ENCODE results near the gene FSD1.
A peak's percentile ranks its signal among the peaks of the same experiment; 100 is the strongest.

The FSD1 gene

GRCh38 chr19:4362101-4362828, 57.9 kb downstream of the FSD1 start:
- DNase-seq (ENCODE audit: low read depth in 1 of 2, low spot score in 1 of 2): no peak

DNA sequence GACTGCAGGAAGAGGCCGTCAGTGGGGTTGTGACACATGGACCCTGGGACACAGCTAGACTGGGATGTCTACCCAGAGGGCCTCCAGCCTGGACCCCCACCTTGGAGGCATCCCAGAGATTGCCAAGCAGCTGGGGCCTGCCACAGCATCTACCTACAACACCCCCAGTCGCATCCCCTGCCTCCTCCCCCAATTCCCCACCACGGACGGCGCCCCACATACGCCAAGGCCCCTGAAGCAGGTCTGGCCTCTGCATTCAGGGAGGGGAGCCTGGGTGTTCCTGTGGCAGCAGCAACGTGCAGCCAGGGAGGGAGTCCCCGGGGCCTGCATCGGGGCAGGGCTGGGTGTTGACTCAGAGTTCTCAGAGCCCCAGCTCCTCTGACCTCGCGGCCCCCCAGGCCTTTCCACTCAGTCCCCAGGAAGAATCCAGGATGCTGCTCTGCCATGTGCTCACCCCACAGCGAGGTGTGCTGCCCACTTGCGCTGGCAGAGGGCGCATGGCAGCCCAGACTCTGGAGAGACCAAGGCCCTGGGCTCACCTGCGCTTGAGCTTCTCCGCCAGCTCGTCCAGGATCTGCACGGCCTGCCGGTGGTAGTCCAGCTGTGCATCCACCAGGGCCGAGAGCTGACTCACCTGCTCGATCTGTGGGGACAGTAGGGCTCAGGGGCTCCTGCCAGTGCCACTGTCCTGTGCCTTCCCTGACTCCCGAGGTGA, 58.6 kb downstream of the FSD1 start:
- DNase-seq (ENCODE audit: low read depth in 1 of 2, low spot score in 1 of 2): no peak

DNA sequence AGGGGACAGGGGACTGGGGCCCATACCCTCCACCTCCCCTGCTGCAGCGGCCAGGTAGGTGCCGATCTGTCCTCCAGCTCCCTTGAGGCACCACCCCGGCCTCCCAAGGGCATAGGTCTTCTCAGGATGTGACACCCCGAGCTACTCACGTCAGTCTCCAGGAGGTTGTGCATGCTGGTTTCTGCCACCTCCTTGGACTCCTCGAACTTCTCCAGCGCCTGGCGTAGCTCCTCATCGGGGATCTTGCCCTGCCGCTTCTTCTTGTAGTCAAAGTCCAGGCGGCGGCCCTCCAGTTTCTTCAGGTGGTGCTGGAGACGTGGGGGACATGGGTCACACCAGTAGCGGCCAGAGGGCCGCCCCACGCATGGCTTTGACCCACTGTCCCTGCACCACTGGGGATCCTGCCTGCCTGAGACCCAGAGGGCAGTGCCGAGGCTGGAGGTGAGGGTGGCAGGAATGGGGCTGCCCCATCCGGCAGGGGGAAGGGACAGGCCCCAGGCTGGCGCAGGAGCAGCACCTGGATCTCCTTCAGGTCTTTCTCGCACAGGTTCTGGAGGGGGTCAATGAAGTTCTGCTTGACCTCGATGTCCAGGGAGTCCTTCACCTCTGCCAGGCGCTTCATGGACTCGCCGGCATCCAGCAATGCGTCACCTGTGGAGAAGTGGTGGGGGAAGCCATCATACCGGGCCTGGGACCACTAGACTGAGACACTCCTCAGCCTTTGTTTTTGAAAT, 59.3 kb downstream of the FSD1 start:
- no peak for DNase-seq (ENCODE audit: low read depth in 1 of 2, low spot score in 1 of 2)

GRCh38 chr19:4365341-4365740, 60.9 kb downstream of the FSD1 start:
- DNase-seq (ENCODE audit: low read depth in 1 of 2, low spot score in 1 of 2): no peak

- no peak for DNase-seq (ENCODE audit: low read depth in 1 of 2, low spot score in 1 of 2)
Observed at GRCh38 chr19:4365791-4366665, 61.6 kb downstream of the FSD1 start.

DNA sequence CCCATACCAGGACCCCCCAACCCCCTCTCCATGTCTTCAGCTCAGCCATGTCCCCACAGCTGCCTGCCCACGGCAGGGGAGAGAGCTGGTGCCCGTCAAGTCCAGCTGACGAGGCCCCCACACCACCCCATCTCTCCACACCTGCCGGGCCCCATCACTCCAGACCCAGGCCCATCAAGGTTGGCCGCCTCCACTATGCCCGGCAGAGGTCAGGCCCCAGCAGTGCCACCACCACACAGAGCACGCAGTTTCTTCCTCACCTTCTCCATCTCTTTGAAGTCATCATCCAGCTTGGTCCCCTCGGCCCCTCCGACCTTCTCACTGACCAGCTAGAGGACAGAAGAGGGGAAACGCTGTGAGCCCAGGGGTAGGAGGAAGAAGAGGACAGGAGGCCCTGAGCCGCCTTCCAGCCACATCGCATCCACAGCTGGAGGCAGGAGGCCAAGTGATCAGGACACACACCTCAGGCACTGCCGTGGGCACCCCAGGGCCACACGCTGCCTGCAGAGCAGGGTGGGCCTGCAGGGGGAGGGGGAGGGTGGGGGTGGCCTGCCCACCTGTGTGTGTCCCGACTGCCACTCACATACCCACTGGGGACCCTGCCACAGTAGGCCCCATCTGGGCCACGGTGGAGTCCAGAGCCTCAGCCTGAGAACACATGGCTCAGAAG, 62.4 kb downstream of the FSD1 start:
- no peak for DNase-seq (ENCODE audit: low read depth in 1 of 2, low spot score in 1 of 2)

GRCh38 chr19:4367336-4367723, 62.9 kb downstream of the FSD1 start:
- DNase-seq (ENCODE audit: low read depth in 1 of 2, low spot score in 1 of 2): no peak

GRCh38 chr19:4367781-4368127, 63.4 kb downstream of the FSD1 start:
- no peak for DNase-seq (ENCODE audit: low read depth in 1 of 2, low spot score in 1 of 2)

DNA sequence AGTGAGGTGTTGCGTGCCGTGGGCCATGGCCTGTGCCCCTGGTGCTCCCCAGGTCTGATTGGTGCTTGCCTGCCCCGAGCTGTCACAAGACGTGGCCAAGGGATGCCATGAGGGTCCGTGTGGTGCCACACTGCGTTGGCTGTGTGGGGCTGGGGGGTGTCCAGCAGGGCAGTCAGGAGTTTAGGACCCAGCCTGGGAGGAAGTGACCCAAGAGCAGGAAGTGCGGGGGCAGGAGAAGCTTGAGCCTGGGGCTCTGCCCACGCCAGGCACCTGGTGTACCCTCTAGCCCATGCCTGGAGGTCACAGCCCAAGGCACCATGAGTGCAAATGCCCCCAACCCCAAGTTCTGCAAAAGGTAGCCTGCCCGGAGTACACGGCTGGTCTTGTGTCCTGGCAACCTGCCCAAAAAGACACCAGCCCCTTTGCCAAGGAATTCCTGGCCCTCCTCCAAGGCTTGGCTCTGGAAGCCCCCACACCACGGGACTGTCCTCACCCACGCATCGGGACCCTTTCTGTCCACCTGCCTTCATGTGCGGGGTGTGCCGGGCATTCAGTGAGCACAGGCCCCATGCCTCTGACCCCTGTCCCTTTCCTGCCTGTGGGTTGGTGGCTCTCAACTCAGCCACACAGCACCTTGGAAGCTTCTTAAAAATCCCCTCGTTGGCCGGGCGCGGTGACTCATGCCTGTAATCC, 63.9 kb downstream of the FSD1 start:
- DNase-seq (ENCODE audit: low read depth in 1 of 2, low spot score in 1 of 2): no peak

DNA sequence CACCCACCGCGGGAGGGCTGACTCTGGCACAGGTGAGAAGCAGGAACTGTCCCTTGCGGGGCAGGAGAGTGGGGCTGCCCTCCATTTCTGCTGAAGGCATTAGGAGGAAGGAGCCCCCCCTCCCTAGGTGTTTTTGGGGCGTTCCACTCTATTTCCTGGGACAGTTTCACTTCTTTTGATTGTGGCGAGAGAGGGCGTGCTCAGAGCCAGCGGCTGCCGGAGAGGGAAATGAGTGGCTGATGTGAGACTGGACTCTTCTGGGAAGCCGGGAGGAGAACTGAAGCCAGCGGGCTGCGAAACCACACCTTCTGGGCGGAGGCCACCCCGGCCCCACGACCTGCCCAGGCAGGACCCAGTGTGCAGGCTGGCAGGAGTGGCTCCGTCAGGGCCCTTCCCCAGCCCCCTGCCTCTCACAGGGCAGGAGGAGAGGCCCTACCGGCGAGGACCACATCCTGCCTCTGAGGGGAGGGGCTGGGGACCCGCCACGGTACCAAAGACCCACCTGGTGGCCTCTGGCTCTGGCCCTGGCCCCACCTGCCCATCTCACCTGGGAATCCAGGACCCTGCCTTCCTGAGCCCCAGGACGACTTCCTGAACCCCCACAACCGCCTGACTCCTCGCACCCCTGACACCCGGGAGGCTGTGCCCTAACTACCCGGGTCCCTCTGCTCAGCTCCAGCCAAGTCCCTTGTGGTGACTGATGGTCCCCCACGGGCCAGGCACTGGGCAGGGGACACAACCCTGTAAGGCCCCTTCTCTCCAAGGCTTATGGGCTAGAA, 64.9 kb downstream of the FSD1 start:
- DNase-seq (ENCODE audit: low read depth in 1 of 2, low spot score in 1 of 2): peak; percentile 19 to 60

DNA sequence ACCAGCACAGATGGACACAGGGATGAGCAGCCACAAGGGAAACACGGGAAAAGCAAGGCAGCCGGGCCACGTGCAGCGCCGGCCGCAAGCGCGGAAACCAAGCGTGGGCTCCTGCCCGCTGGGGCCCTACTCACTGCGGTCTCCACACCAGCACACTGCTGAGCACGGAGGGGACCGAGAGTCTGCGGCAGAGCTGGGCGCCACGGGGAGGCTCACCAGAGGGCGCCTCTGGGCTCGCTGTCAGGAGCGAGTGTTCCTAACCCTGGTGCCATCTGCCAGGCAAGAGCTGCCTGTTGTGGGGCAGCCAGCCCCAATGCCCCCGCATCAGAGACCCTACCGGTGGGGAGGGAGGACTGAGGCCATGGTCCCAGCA, 65.5 kb downstream of the FSD1 start:
- DNase-seq (ENCODE audit: low read depth in 1 of 2, low spot score in 1 of 2): peak; percentile 42 to 59

DNA sequence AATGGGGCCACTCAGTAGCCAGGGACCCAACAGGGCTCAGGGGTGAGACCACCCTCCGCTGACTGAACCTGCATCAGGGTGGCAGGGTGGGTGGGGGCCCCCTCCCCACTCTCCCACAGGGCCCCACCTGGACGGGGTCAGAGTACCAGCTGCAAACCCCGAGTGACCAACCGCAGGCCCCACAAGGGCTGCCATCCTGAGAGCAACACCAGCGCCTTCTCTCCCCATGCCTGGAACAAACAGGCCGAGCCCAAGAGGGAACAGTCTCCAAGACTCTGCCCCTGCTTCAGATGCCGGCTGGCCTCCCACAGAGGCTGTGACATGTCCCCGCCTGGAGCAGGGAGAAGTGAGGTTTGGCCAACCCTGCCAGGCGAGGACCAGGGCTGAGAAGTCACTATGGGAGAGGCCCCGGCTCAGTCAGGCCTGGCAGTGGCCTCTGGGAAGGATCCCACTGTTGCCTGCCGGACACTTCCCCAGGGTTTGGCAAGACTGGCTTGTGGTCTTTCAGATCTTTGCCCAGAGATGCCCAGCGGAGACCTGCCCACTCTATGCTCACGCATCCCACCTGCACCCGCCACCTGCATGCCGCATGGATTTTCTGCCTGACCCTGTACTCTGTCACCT, 66.1 kb downstream of the FSD1 start:
- DNase-seq (ENCODE audit: low read depth in 1 of 2, low spot score in 1 of 2): no peak

GRCh38 chr19:4371247-4372164, 67.1 kb downstream of the FSD1 start:
- no peak for DNase-seq (ENCODE audit: low read depth in 1 of 2, low spot score in 1 of 2)

DNA sequence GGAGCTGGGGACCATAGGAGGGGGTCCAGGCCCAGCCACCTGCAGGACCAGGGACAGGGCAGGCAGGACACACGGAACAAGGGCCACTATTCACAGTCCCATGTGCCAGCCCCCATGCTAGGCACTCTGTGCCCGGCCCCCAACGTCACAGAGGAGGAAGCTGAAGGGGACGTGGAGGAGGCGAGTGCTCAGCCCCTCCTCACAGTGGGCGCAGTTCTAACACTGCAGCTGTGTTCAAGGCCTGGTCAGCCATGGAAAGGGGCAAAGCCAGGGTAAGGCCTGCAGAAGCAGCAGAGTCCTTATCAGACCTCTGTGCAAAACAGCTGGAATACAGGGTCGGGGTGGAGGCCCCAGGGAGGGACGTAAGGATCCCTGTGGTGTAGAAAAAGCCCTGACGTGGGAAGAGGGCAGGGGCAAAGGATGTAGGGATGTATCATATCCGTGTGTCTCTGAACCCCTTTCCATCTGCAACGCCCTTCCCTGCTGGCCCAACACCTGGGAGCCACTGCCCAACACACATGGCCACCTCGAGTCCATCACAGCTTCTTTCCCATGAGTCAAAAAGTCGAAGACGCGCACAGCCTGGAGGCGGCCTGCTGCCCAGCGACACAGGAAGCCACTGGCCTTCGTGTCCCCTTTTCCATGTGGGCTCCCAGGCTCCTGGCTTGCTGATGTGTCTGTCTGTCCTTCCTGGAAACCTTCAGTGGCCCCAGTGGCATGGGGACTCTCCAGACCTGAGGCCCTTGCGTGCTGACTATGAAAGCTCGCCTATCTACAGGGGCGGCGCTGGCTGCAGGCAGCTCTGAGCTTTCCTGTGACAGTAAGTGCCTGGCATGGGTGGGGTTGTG, 68.0 kb downstream of the FSD1 start:
- DNase-seq (ENCODE audit: low read depth in 1 of 2, low spot score in 1 of 2): no peak

DNA sequence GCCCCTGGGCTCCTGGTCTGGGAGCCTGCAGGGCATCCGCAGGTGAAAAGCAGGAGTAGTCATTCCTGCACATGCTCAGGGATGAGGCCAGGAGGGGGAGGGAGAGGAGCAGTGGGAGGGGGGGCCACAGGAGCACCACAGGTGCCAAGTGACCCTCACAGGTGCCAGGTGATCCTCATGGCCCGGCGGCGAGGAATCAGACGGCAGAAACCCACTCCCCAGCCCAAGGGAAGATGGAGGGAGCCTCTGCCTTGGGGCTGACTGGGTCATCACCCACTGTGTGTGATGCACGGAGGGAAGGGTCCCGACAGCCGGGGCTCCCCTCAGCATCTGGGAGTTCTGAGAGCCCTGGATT, 68.6 kb downstream of the FSD1 start:
- no peak for DNase-seq (ENCODE audit: low read depth in 1 of 2, low spot score in 1 of 2)
